ENCODE data around the gene PITRM1. TPM values are rescaled to one million over a fixed set of nuclear protein-coding genes. Genes with fewer than 3 reads are reported as not detected.

Gene PITRM1
- polyA plus RNA-seq, 4 donors, result 61.8 to 83.6 (median 61.9) TPM

- DNase-seq (ENCODE audit: low read depth in 4 of 4, low spot score in 2 of 4), result no peak
These were observed 4.8 kb downstream of the PITRM1 start for GRCh38 chr10:3167611-3168330.

GRCh38 chr10:3166496-3167290 lies 5.9 kb downstream of the PITRM1 start:
- DNase-seq (ENCODE audit: low read depth in 4 of 4, low spot score in 2 of 4), result no peak

- no peak for DNase-seq (ENCODE audit: low read depth in 4 of 4, low spot score in 2 of 4)
These were observed 7.4 kb downstream of the PITRM1 start for GRCh38 chr10:3165196-3165595.

GRCh38 chr10:3163879-3164278 lies 8.7 kb downstream of the PITRM1 start:
- DNase-seq (ENCODE audit: low read depth in 4 of 4, low spot score in 2 of 4), result no peak

GRCh38 chr10:3162533-3162932 lies 10.0 kb downstream of the PITRM1 start:
- DNase-seq (ENCODE audit: low read depth in 4 of 4, low spot score in 2 of 4), result no peak

GRCh38 chr10:3159152-3159551 lies 13.4 kb downstream of the PITRM1 start:
- DNase-seq (ENCODE audit: low read depth in 4 of 4, low spot score in 2 of 4), result no peak

GRCh38 chr10:3154666-3155065 lies 17.9 kb downstream of the PITRM1 start:
- no peak for DNase-seq (ENCODE audit: low read depth in 4 of 4, low spot score in 2 of 4)

- no peak for DNase-seq (ENCODE audit: low read depth in 4 of 4, low spot score in 2 of 4)
These were observed 20.0 kb downstream of the PITRM1 start for GRCh38 chr10:3152566-3152935.

- DNase-seq (ENCODE audit: low read depth in 4 of 4, low spot score in 2 of 4), result no peak
These were observed 20.6 kb downstream of the PITRM1 start for GRCh38 chr10:3151889-3152565.

- DNase-seq (ENCODE audit: low read depth in 4 of 4, low spot score in 2 of 4), result no peak
These were observed 21.6 kb downstream of the PITRM1 start for GRCh38 chr10:3150961-3151360.

- no peak for DNase-seq (ENCODE audit: low read depth in 4 of 4, low spot score in 2 of 4)
These were observed 22.2 kb downstream of the PITRM1 start for GRCh38 chr10:3150366-3150765.

- no peak for DNase-seq (ENCODE audit: low read depth in 4 of 4, low spot score in 2 of 4)
These were observed 22.7 kb downstream of the PITRM1 start for GRCh38 chr10:3149918-3150317.

- no peak for DNase-seq (ENCODE audit: low read depth in 4 of 4, low spot score in 2 of 4)
These were observed 23.6 kb downstream of the PITRM1 start for GRCh38 chr10:3148994-3149393.

- no peak for DNase-seq (ENCODE audit: low read depth in 4 of 4, low spot score in 2 of 4)
These were observed 24.5 kb downstream of the PITRM1 start for GRCh38 chr10:3148041-3148440.

GRCh38 chr10:3147117-3147820 lies 25.3 kb downstream of the PITRM1 start:
- no peak for DNase-seq (ENCODE audit: low read depth in 4 of 4, low spot score in 2 of 4)

- no peak for DNase-seq (ENCODE audit: low read depth in 4 of 4, low spot score in 2 of 4)
These were observed 26.3 kb downstream of the PITRM1 start for GRCh38 chr10:3146289-3146688.

- no peak for DNase-seq (ENCODE audit: low read depth in 4 of 4, low spot score in 2 of 4)
These were observed 27.2 kb downstream of the PITRM1 start for GRCh38 chr10:3145366-3145765.

GRCh38 chr10:3143791-3144434 lies 28.7 kb downstream of the PITRM1 start:
- DNase-seq (ENCODE audit: low read depth in 4 of 4, low spot score in 2 of 4), result no peak

GRCh38 chr10:3143366-3143765 lies 29.2 kb downstream of the PITRM1 start:
- no peak for DNase-seq (ENCODE audit: low read depth in 4 of 4, low spot score in 2 of 4)

- DNase-seq (ENCODE audit: low read depth in 4 of 4, low spot score in 2 of 4), result no peak
These were observed 30.3 kb downstream of the PITRM1 start for GRCh38 chr10:3142146-3142875.
